SIG-M5 treated with dmso at 0.1 percent for 504 hours (cell line): Measurements from ENCODE around the gene TBC1D14.

Source experiments
- DNase-seq: peaks from one replicate; lab custom pipeline; 2025; ENCODE audit not compliant: unreplicated experiment; lab: John Stamatoyannopoulos, UW

The TBC1D14 gene

DNA sequence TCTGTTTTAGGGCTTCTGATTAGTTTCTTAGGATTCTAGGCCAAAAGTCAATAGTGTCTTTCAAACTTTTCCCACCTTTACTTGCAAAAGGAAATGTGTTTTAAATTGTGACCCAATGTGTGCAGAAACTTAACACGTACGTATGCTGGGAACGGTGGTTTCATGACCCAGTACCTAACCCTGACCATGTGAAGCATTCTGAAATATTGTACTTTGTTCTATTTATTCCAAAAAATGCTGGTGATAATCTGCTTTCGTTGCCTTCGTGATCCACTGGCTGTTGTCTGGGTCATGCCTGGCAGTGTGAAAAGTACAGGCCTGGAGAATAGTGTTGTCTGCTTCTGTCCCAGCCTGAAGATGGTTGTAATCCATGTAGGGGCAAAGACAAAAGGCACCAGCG lies 106.9 kb downstream of the TBC1D14 start:
- DNase-seq = no peak

DNA sequence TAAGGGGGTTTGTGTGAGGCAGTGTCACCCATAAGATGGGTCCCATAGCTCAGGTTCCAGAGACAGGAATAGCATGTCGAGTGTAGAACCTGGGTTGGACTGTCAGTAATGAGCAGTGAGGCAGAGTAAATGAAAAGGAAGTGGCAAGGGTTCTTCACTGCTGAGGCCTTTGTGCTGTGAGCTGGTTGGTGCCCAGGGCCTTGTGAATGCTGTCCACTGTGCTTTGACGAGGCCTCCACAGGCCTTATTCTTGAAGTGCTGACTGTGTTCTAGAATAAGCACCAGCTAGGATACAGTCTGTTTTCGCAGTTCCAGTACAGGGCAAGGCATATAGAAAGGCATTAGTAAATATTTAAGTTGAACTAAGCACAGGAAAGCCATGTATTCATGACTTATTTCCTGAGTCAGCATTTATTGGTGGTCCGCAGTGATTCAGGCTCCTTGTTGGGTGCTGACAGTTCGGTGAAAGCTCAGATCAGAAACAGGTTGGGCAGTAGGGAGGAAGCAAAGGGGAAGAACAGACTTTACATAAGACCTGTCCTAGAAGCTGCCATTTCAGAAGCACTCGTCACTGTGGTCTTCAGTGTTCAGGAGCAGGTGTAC lies 107.9 kb downstream of the TBC1D14 start:
- no peak for DNase-seq

DNA sequence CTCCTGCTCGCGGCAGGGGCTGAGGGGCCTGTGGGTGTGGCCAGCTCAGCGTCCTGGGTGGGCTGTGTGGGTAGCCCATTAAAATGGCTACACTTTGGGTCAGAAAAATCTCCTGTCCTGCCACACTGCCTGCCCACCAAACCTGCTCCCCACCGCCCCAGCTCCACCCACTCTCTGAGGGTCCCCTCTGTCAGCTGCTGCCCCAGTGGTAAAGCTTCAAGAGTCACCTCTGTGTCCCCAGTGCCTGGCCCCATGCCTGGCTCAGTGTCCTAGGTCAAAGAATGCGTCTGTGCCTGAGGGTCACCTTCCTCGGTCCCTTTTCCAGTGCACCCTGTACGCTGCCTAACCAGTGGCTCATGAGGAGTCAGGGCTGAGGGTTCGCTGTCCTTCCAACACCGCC lies 108.7 kb downstream of the TBC1D14 start:
- DNase-seq = no peak

DNA sequence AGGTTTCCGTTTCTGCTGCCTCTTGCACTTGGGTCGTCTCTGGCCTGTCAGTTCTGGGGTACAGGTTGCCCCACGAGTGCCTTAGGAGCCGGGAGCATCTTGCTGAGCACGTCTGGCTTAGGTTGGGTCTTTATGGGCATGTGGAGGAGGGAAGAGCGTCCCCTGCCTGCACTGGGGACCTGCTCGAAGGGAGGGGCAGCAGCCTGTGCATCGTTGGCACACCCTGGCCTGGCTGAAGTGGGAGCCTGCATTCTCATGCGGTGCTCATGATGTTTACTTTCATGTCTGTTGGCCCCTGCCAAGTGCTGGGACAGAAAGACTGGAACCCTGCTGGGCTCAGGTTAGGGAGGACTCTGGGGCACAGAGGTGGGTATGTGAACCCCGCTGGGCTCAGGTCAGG lies 109.7 kb downstream of the TBC1D14 start:
- no peak for DNase-seq

DNA sequence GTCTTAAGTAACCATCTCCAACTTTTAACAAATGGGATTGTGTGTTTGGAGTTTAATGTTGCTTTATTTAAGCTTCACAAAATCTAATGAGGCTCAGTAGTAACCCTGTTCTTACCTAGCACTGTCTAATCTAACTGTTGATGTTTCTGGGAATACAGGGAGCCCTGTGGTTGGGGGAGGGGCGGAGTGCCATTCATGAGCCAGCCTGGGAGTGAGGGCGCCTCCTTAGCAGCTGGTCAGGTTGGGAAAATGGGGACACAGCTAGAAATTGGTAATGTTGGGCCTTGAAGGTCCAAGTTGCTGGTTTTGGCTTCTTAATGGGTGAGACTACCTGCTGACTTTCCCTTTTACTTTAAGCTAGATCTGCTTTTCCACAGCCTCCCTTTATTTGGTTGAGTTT lies 110.7 kb downstream of the TBC1D14 start:
- no peak for DNase-seq

DNA sequence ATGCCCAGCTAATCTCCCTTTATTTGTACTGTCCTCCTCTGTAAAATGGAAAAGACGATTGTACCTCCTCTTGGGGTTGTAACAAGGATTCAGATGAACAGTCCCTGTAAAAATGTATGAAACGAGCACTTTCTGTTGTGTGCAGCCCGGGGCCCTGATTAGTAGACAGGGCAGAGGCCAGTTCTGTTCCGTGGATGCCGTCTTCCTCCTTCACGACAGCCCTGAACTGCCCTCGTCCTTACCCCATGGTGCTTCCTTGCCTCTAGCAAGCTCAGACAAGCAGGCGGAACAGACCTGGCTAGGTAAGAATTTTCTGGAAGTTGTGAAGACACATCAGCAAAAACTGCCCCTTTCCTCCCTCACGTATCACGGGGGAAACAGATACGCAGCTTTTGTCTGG lies 111.2 kb downstream of the TBC1D14 start:
- no peak for DNase-seq

DNA sequence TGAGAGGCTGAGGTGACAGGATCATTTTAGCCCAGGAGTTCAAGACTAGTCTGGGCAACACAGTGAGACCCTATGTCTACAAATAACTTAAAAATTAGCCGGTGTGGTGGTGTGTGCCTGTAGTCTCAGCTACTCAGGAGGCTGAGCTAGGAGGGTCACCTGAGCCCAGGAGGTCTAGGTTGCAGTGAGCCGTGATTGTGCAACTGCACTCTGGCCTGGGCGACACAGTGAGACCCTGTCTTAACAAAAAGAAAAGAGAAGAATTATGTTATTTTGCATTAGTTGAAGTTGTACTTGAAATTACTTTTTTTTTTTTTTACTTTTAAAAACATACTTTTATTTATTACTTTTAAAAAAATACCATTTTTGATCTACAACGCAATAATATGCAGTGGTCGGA lies 111.7 kb downstream of the TBC1D14 start:
- no peak for DNase-seq

DNA sequence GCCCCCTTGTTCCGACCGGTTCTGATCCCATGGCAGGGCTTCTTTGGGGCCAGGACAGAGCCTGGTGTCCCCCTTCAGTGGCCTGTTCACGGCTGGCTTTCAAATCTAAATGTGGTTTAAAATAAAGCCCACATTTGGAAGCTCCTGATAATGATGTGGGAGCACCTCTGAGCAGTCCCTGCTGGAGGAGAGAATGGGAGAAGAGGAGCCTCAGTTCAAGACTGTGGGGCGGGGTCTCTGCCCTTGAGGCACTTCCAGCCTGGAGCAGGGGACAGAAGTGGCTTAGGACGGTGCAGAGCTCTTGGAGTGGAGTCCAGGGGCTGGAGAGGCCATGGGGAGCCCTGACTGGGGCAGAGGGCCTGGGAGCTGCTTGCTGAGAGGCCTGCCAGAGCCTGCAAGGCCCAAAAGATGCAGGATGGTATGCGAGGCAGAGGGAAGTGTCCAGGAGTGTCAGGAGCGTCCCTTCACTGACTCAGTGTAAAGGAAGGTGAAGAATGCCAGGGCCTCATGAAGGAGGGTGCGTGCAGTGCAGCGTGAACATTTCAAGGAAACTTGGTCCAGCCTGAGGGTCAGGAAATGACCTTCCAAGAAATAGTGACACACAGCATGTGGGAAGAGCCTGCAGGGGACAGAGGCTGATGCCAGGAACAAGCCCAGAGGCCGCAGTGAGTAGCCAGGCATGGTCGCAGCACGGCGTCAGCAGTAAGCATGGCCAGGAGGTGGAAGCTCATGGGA lies 112.5 kb downstream of the TBC1D14 start:
- no peak for DNase-seq

DNA sequence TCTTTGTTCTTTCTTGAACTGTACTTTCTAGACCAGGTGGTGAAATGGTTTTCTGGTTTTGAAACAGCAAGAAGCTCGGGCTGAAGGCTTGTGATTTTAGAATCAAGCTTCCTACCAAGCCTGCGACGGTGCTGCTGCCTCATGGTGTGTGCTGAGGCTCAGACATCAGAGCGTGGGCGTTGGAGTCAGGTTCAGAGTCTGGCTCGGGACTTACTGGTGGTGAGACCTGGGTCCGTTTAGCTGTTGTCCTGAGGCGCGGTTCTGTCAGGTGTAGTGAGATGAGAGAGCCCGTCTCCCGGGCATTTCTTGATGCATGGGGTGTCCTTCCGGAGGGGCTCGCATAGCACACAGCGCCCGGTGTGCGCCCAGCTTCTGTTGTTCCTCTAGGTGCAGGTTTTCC lies 113.9 kb downstream of the TBC1D14 start:
- DNase-seq = no peak

DNA sequence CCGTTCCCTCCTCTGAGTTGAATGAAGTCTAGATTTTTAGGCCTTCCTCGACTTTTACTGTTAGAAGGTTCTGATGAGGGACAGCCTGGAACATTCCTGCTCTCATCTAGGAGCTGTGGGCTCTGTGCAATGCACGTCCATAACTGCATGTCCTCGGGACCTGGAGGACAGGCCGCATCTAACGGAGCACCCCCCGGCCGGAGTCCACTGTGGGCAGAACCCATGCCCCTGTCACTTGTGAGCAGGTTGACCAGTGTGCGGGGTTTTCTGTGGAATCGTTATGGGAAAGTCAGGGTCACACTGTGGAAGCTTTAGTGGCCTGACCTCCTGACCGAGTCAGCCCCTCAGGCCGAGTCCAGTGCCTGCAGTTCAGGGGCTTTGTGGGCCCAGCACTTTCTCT lies 114.3 kb downstream of the TBC1D14 start:
- DNase-seq = no peak

DNA sequence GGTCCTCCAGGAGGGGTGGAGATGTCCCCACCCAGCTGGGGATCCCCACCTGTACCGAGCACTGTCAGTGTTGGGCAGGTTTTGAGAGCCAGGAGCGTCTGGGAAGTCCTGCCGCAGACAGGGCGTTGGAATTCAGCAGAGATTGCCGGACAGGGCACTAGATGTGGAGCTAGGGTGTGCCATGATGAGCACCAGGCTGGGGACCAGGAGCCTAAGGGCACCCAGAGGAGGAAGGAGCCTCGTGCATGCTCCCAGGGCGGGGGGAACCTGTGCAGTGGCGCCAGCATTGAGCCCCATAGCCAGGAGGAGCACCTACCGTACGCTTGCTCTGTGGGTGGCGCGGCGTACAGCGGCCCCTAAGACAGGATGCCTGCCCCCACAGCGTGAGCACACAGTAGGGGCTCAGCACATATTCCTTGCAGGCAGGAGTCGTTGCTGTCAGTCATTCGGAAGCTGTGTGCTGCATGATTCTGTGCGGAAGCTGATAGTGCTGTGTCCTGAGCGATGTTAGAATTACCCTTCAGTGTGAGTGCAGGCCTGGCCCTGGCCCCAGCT lies 114.8 kb downstream of the TBC1D14 start:
- DNase-seq = no peak

DNA sequence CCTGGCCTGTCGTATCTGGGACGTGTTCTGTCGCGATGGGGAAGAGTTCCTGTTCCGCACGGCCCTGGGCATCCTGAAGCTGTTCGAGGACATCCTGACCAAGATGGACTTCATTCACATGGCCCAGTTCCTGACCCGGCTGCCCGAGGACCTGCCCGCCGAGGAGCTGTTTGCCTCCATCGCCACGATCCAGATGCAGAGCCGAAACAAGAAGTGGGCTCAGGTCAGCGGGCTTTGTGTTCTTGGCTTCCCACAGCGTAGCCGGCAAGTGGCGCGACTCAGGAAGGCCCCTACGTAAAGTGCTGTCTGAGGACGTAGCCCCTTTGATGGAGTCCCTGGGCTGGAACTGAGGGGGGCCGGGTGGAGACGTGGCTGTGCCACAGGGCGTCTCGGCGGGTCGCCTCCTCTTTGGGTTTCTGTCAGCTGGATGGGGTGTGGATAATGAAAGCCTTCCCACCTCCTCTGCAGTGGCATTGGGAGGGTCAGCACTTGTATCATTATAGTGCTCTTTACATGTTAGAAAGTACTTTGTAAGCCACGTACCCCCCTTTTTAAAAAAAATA lies 115.5 kb downstream of the TBC1D14 start:
- no peak for DNase-seq

DNA sequence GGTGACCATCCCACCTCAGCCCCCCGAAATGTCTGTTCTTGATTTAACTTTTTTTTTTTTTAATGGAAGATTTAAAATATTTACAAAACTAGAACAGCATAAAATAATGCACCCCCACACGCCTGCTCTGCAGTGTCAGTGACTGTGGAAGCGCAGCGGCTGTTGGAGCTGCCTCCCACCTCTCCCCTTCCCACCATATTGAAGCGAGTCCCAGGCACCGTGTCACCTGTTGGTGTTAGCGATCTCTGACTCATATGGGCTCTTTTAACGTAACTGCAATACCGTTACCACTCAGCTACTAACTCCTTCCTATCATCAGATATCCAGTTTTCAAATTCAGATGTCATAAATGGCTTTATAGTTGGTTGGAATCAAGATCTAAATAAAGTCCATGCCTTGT lies 116.5 kb downstream of the TBC1D14 start:
- DNase-seq = no peak

DNA sequence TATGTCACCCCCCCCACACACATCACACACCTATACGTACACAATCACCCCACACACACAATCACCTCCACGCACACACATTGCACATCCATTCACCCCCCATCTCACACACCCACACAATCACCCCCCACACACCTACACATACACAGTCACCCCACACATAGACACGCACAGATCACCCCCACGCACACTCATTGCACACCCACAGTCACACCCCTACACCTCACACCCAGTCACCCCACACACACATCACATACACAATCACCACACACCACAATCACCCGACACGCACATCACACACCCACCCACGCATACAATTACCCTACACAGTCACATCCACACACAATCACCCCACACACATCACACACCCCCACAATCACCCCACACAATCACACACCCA lies 117.7 kb downstream of the TBC1D14 start:
- no peak for DNase-seq

DNA sequence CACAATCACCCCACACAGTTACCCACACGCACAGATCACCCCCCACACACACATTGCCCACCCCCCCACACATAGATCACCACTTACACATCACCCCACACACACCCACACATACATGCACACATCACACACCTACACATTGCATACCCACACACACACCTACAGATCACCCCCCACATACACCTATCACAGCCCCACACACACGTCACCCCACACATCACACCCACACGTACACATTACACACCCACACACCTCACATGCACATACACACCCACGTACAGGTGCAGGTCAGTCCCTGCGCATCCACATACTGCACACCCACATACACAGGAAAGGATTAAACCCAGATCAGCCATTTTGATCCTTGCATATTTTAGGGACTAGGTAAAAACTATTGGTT lies 118.3 kb downstream of the TBC1D14 start:
- DNase-seq = no peak

DNA sequence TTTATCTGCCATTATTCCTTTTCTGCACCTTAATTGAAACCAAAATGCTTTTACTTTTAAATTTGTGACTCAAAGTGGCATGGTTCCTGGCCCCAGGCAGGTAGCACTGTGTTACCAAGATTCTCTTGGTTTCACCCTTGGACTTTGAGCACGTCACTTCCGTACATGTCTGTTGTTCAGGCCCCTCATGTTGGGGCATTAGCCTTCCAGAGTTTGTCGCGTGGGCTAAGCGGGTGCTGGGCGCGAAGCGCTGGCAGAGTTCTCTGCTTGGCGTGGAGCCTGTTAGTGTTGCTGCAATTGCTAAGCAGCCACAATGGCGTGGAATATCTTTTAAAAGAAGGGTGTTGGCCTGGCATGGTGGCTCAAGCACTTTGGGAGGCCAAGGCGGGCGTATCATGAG lies 119.6 kb downstream of the TBC1D14 start:
- DNase-seq = no peak

DNA sequence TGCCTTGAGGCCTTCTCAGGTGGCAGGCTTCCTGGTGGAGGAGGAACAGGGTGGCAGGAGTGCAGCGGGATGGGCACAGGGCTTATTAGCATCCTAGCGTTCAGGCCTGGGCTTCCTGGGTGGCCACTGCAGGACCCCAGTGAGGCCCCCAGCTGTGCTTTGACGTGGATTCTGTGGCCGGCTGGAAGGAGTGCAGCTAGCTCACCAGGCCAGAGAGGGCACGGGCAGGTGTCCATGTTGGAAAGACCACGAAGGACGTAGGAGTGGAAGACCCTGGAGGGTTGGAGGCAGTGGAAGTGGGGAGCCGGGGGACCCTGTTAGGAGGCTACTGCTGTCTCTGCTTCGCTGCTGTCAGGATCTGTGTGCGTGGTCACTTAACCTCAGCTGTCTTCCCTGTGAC lies 120.3 kb downstream of the TBC1D14 start:
- DNase-seq = no peak

DNA sequence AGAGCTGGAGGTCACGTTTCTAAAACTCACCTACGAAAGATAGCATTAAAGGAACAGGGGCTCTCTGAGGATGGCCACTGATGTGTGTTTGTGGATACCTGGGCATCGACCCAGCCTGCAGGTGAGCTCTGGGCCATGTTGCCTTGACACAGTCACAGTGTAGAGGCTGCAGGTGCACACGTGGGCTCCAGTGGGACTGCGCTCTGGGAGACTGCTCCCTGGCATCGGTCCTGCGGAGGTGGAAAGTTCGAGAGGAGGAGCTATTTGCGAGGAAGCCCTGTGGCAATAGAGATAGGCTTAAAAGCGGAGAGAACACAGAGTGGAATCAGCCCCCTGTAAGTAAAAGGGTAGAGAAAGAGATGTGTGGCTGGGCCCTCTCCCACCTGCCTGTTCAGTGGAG lies 121.2 kb downstream of the TBC1D14 start:
- no peak for DNase-seq

DNA sequence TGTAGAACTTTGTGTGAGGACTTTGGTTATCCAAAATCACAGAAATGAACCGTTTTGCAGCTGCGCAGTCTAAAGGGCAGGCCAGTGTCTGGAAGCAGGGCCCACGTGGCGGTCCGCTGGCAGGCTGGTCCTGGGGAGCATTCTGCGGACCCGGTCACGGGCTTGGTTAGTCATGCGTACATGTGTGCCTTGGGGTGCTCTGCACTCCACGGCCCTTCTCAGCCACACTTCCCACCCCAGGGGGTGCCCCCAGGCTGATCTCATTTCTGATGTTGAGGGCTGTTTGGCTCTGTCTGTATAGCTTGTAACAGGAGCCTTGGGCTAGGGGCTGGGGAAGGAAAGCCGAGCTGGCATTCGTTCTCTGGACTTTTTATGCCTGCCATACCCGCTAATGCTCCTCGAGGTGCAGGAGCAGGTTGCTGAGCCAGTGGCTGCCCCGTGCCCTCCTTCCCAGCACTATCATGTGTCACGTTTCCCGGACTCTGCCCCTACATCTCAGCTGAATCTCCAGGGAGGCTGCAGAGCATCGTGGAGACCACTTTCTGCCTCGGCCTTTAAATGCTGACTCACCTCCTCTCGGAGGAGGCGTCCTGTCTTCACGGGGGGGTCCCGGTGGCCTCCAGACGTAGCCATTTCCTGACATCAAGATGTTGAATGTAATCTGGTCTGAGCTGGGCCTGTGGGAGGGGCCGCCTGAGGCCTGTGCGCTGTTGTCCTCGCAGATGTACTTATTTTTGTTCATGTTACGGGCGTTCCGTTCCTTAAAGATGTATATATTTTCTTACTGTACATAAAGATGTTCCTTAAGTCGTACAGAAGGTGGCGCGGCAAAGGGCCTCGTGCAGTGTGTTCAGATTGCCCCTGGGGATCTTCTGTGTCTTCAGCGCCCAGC lies 122.2 kb downstream of the TBC1D14 start:
- DNase-seq = no peak

DNA sequence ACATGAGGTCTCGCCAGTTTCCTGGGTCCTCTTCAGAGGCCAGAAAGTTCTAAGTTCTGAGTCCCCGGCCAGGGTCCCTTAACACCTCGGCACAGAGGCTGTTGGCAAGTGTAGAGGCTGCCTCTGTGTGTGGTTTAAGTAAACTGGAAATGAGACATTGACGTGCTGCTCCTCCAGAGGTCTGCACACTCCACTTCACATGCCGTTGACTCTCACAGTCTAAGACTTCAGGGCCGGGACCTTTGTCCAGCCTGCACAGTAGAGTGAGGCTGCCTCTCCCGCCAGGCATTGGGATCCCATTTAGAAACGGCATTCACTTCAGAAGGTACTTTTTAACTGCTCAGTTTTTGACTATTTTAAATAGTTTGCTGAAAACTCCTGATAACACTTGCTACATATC lies 123.0 kb downstream of the TBC1D14 start:
- DNase-seq = no peak

DNA sequence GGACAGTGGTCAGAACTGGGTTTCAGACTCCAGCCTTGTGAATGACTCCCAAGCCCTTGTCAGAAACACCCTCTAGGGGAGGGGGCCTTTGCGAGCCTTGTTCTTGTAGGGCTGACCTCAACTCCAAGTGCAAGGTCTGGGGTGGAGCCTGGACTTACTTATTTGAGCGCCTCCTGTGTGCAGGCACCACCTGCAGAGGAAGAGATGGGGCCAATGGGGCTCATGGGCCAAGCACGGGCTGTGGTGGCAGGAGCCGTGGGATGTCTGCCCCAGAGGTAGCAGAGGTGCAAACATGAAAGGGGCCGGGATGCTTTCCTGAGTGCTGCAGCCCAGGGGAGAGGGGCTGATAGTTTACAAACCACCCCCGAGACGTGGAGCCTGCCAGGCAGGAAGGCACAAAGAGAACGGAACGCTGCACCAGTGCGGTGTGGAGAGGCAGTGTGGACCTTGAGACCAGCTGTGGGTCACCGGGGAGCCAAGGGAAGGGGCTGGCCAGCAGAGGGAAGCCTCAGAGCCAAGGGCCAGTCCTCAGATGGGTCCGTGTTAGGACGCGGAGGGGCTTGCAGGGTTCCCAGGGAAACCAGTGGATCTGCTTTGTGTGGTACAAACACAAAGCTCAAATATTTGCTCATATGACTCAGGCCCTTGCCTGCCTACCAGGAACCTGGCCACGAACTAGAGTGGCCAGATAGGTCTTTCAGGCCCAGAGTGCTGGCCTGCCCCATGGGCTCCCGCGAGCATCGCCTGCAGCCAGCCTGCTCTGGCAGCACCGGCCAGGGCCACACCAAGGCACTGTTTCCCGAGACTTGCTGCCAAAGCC lies 124.8 kb downstream of the TBC1D14 start:
- peak; percentile 17 for DNase-seq
